Measurements from ENCODE around the gene ABHD12.

Gene ABHD12

DNA sequence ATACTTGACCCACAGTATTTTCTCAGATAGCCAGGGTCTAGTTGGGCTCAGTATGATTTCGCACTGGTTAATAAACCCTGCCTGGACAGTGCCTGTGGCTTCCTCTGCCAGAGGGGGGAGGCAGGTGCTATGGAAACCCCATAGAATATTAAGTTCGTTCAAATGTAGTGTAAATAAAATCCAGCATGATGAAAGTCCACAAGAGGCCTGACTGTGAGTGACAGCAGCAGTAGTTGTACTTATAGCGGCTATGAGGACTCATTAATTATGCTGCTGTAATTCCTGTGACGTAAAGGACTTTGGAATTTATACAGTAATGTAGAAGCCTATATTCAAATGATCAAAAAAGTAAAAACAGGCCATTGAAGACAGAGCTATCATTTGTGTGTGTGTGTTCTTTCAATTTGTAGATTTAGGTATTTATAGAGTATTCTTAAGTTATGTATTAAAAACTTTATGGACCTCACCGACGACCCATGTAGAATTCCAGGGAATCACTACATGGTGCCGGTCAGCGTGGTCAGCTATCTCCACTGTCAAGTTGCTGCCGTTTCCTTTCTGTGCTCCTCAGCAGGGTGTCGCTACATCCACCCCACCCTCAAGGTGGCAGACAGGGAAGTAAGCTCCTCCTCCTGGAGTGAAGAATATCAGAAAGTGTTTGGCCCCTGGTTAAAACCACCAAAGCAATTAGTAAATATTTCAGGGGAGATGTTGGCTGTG is 132.7 kb downstream of the ABHD12 start:
- no peak for DNase-seq (ENCODE audit: low read depth in 2 of 2)

DNA sequence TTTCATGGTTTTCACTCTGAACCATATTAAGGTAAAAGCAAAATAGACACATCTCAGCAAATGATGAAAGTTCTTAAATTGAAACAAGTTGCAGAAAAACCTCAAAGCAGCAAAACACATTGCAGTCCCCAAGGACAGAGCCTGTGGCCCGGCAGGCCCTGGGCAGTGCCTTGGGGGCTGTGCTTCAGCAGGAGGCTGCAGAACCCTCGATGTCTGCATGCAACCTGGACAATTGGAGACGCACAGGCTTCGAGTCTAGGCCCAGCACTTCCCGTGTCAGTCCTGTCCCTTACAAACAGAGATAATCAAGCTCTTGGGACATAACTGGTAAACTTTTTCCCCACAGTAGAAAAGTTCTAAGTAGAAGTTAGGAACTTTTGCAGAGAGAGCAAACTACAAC is 133.5 kb downstream of the ABHD12 start:
- no peak for DNase-seq (ENCODE audit: low read depth in 2 of 2)

DNA sequence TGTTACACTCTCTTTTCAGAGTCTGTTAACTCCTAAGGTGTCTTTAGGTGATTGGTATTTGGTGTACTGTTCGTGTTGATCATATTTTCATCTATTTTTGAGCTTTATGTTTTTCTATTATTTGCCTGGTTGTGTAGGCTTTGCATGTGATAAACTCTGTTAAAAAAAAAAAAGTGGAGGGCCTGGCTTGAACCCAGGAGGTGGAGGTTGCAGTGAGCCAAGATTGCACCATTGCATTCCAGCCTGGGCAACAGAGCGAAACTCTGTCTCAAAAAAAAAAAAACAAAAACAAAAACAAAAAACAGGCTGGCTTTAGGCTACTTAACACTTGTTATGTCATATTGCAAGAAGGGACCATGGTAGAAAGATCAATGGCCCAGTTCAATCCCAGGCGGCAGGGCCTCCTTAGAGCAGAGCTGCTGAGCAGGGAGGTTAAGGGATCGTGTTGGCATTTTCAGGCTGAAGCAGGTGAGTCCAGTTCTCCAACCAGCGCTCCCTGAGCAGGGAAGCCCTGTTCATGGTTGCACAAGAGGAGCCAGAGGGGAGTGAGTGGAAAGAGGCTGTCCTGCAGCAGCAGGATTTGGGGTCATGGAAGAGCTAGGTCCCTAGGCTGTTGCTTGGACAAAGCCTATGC is 134.3 kb downstream of the ABHD12 start:
- DNase-seq (ENCODE audit: low read depth in 2 of 2): no peak

DNA sequence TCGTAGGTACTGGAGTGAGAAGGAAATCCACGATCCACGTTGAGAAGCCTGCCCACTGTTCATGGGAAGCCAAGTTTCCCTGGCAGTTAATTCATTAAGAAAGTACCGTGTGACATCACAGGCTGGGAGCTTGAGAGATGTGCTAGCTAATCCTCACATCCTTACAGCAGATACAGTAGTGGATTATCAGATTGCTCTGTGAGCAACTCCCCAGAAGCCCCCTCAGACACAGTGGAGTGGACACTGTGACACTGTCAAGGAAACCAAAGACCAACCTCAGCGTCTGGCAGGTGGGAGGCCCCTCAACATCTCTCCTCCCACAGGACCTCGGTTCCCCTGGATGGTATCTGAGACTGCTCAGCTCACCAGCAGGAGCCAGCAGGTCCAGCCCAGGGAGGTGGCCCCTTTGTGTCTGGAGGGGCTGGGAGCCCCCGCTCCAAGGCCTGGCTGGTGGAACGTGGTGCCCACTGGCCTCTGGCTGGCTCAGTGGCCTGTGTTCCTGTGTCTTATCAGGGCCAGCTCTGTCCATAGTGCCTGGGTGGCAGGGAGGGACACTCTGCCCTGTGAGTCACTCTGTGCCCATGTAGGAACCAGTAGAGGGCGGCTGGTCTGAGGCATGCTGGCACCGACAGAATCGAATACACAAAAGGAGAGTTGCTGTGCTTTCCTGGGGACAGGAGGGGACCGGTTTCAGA is 135.5 kb downstream of the ABHD12 start:
- DNase-seq (ENCODE audit: low read depth in 2 of 2): no peak

DNA sequence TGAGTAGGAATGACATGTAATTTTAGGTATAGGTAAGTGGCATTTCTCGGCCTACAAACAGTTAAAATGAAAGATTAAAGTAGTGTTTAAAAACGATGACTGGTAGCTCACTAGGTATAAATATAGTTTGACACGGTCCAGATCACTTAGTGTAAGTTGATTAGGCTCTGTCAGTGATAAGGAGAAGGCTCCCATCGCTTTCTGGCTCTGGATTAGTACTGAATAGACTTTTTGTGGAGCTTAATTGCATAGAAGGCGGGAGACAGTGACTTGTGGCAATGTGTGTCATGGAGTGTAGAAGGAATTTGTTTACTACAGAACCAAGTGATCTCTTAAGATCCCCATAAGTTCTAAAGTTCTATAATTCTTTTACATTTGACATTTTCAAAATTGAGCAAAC is 136.1 kb downstream of the ABHD12 start:
- DNase-seq (ENCODE audit: low read depth in 2 of 2): no peak

DNA sequence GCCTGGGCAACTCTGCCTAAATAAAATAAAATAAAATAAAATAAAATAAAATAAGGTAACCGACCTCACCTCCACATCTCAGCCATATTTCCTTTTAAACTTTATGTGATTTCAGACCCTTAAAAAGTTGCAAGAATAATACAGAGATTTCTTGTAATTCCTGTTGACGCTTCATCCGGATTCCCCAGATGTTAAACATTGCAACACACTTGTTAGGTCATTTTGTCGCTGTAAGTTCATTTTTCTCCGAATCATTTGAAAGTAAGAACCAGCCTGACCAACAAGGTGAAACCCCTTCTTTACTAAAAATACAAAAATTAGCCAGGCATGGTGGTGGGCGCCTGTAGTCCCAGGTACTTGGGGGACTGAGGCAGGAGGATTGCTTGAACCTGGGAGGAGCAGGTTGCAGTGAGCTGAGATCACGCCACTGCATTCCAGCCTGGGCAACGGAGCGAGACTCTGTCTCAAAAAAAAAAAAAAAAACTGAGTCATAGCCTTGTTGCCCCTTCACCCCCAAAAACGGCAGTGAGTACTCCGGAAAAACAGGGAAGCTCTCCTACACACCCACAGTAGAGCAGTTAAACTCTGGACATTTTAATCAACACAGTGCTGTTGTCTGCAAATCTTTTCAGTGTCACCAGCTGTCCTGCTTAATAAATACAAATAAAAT is 136.9 kb downstream of the ABHD12 start:
- DNase-seq (ENCODE audit: low read depth in 2 of 2): no peak

DNA sequence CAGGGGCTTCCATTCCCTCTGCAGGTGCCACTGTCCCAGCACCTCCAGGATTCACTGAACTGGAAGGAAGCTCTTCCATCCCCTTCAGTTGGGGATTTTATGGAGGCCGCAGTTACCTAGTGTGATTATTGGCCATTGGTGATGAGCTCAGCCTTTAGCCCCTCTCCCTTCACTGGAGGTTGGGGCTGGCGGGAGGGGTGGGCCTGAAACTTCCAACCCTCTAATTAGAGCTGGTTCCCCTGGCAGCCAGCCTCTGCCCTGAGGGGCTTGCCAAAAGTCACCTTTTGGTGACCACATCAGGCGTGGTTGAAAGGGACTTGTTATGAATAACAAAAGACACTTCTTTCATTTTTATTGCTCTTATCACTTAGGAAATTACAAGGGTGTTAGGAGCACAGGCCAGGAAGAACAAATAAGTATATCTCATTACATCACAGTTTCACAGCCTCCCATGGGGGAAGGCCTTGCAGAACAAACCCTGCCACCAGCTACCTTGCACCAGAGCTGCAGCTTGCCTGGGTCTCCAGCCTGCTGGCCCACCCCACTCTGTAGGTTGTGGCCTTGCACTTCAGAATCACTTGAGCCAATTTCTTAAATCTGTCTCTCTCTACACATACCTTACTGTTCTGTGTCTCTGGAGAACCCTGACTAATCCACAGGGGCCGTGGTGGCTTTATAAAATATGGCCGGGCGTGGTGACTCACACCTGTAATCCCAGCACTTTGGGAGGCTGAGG is 137.8 kb downstream of the ABHD12 start:
- no peak for DNase-seq (ENCODE audit: low read depth in 2 of 2)

DNA sequence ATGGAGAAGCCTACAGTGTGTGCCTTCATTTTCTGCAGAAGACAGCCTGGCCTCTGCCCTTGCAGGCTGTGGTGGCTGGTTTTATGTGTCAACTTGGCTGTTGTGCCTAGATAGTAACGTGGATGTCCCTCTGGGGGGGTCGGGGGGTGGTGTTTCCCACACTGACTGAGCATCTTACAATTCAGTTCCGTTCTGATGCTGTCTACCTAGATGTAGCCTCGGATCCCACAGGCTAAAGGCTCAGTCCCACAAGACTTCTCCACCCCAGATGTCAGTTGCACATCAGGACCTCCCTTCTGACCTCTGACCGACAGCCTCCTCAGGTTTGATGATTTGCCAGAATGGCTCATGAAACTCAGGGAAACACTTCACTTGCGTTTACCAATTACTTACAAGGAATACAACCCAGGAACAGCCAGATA is 138.4 kb downstream of the ABHD12 start:
- DNase-seq (ENCODE audit: low read depth in 2 of 2): no peak

DNA sequence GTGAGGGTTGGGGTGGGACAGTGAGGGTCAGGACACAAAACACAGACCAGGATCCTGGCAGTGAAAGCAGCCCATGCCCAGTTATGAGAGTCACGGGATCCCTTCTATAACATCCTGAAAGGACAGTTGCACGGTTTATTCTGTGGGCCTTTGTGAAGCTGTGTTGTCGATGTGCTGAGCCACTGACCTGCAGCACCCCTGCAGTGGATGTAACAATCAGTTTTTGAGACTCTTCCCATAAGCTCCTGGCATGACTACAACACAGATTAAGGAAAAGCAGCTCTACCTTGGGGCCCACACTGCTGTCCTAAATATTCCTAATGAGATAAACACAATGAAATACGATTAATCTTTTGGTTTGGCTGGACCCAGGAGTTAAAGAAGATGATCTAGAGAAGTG is 139.1 kb downstream of the ABHD12 start:
- DNase-seq (ENCODE audit: low read depth in 2 of 2): no peak

DNA sequence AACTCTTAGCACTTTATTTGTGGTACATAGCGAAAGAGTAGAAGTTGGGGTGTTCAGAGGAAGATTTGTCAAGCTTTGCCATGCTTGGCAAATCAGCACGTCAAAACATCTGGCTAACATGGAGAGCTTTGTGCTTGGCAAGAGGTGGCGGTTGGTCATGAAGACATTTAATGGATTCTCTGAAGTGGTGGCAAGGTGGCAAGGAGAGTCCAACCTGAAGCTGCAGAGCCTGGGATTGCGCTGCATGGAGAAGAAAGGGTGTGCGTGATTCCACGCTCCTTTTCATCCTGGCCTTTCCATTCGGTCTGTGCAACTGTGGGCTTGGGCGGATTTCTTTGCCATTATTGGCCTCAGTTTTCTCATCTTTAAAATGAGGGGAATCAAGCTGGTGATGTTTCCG is 139.6 kb downstream of the ABHD12 start:
- no peak for DNase-seq (ENCODE audit: low read depth in 2 of 2)

DNA sequence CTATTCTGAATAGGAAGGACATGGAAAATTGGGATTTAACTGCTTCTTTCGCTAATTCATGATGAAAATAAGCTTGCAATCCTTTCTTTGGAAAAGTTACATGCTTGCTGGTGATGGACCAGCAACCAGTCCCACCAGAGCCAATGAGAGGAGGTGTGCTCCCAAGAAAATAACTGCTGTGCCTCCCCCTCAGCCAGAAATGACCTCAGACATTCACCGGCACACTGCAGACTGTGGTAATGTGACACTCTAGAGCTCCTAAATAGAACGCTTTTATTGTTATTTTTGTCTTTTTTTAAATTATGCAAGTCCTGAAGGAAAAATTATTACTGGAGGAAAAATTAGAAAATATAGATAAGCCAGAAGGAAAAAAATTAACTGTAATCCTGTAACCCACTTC is 140.1 kb downstream of the ABHD12 start:
- no peak for DNase-seq (ENCODE audit: low read depth in 2 of 2)
